Measurements from ENCODE around the gene RSPH6A.

DNA sequence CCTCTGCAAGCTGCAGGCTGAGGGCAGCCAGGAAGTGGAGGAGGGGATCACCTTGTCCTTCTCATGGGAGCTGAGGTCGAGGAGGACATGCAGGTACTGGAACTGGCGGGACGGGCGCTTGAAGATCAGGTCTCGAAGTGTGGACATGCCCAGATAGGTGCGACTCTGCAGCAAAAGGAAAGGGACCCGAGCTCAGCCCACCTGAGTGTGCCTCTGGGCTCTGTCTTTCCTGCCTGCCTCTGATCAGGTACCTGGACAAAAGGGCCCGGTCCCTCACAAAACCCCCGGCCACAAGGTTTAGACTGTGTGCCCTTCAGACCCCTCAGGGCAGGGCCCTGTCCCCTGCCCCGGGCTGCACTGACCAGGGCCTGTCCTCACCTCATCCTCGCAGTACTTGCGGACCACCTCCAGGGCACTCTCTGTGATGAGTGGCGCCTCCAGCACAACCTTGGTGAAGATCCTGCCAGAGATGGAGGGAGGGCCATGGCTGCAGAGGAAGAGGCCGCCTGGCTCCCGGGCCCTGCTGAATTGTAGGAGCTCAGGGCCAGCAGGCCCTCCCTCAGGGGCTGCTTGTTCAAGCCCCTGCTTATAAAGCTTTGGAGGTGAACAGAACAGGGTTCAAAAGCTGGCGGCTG lies 12.5 kb upstream of the RSPH6A start:
- TF ChIP-seq, protein P1, sequence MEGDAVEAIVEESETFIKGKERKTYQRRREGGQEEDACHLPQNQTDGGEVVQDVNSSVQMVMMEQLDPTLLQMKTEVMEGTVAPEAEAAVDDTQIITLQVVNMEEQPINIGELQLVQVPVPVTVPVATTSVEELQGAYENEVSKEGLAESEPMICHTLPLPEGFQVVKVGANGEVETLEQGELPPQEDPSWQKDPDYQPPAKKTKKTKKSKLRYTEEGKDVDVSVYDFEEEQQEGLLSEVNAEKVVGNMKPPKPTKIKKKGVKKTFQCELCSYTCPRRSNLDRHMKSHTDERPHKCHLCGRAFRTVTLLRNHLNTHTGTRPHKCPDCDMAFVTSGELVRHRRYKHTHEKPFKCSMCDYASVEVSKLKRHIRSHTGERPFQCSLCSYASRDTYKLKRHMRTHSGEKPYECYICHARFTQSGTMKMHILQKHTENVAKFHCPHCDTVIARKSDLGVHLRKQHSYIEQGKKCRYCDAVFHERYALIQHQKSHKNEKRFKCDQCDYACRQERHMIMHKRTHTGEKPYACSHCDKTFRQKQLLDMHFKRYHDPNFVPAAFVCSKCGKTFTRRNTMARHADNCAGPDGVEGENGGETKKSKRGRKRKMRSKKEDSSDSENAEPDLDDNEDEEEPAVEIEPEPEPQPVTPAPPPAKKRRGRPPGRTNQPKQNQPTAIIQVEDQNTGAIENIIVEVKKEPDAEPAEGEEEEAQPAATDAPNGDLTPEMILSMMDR (conservative IDR thresholded peaks at IDR 0.05 in 1 of 2, IDR thresholded peaks at IDR 0.05 in 1 of 2; ENCODE audit: extremely low read depth in 1 of 2, insufficient read depth in 1 of 2, low read depth in 1 of 2, low read length in 2 of 2) = no peak
- TF ChIP-seq EZH2 (IDR thresholded peaks at IDR 0.05; ENCODE audit: borderline replicate concordance, low read length) = no peak
